Activated CD4-positive, alpha-beta T cell treated with anti-CD3 and anti-CD28 coated beads for 48 hours (primary cell): ENCODE data around the gene VPS9D1.

Experiments used
- DNase-seq: peaks from one replicate; pipeline ENCODE4 v3.0.0-alpha.2; 2020

VPS9D1 gene

DNA sequence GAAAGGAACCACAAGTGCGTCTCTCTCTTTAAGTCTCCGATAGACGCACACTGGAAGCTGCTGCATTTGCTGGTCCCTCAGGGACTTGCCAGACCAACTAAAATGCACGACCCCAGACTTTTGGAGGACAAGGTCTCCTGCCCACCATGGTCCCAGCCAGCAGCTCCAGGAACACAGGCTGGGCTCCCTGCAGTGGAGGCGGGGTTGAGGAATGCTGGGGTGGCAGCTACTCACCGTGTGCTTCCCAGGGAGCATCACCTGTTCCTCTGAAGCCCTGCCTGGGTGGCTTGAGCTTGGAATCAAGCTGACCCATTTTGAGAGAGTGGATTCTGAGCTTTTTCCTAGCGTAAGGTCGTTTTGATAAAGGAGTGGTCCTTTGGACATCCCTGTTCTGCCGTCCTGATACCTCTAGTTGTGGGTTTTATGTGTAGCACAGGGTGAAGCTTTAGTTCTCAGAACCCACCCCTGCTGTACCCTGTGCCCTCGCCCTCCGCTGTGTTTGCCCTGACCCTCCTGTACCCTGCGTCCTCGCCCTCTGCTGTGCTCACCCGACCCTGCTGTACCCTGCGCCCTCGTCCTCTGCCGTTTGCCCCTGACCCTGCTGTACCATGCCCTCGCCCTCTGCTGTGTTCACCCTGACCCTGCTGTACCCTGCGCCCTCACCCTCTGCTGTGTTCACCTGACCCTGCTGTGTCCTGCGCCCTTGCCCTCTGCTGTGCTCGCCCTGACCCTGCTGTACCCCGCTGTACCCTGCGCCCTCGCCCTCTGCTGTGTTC is 11.6 kb upstream of the VPS9D1 start:
- DNase-seq = no peak

GRCh38 chr16:89730610-89731234 is 10.0 kb upstream of the VPS9D1 start:
- DNase-seq = no peak

GRCh38 chr16:89729863-89730593 is 9.3 kb upstream of the VPS9D1 start:
- no peak for DNase-seq

DNA sequence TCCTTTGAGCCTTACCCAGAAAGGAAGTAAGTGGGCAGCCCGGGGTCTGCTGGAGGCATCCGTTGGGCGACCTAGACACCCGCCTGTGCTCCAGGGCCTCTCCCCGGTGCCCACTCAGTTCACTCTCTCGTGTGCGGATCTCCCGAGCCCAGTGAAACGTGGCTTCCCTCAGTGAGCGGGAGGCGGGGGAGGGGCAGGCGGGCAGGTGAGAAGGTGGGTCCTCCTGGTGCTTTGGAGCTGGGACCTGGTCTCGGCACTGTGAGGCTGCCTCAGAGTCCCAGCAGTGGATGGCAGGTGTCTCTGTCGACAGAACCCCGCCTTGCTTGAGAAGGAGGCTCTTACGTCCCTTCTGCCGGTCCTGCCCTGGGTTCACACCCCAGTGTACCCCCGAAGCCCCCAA is 8.6 kb upstream of the VPS9D1 start:
- DNase-seq = no peak

GRCh38 chr16:89727406-89728120 is 6.9 kb upstream of the VPS9D1 start:
- no peak for DNase-seq

DNA sequence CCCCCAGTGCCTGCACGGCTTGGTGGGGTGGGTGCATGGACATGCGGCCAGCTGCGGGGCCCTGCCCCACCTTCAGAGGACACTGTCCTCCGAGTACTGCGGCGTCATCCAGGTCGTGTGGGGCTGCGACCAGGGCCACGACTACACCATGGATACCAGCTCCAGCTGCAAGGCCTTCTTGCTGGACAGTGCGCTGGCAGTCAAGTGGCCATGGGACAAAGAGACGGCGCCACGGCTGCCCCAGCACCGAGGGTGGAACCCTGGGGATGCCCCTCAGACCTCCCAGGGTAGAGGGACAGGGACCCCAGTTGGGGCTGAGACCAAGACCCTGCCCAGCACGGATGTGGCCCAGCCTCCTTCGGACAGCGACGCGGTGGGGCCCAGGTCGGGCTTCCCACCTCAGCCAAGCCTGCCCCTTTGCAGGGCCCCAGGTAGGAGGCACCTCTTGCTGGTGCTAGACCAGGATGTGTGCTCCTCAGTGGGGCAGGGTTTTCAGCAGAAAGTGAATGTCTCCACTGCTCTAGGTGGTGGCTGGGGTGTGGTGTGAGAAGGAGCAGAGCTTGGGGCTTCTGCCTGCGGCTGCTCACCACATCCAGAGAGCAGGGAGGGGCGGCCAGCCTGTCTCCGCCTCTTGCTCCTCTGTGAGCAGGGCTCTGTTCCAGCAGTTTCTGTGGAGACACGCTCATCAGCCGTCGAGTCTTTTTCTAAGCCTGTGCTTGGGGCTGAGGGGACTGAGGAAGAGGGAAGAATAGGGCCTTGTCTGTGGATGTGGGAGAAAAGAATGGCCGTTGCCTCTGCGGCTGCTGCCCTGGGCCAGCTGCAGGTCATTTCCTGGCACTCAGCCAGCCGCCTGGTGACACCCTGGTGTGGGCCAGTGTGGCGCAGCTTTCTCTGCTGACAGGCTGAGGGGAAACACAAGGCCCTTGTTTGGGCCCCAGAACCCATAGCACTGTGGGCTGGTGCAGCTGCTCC is 2.9 kb upstream of the VPS9D1 start:
- peak; percentile 82 for DNase-seq

GRCh38 chr16:89722392-89723278 is 1.9 kb upstream of the VPS9D1 start:
- DNase-seq = peak; percentile 80

DNA sequence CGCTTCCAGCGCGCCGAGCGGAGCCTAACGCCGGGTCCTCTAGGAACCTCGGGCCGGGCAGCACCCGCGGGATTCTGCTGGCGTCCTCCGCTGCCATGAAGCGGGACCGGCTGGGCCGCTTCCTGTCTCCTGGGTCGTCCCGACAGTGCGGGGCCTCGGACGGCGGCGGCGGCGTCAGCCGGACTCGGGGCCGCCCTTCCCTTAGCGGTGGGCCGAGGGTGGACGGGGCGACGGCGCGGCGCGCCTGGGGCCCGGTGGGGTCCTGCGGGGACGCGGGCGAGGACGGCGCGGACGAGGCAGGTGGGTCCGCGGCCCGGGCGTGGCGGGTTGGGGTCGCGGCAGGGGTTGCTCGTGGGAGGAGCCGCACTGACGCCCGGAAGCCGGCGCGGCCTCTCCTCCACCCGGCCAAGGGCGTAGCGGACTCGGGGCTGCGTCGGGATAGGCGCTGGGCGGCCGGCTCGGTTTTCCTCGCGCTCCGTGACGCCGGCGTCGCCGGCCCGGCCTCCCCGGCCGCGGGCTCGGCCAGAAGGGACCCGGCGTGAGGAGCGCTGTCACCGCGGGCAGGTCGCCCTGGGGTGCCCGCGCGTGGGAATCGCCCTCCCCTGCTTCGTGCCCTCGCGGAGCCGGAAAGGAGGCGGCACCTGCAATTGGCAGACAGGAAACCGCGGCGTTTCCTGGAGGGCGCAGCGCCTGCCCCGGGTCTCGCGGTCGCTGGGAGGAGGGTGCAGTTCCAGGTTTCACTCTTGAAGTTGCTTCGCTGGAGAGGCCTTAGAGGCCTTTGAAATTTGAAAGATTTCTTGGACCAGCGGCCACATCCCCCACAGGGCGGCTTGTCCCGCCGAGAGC is 1.1 kb upstream of the VPS9D1 start:
- DNase-seq = peak; percentile 85

DNA sequence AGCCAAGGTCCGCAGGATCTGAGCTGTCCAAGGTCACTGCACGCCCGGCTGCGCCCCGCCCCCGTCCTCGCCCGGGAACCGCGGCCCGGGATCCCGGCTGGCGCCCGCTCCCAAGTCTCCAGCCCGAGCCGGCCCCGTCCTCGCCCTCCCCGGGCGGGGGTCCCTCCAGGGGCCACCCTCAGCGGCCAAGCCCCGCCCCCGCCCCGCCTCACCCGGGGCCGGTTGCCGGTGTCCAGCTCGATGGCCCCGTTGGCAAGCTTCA is 216 bp downstream of the VPS9D1 start:
- DNase-seq = no peak

GRCh38 chr16:89717688-89718505 is 2.8 kb downstream of the VPS9D1 start:
- DNase-seq = no peak

GRCh38 chr16:89716916-89717687 is 3.6 kb downstream of the VPS9D1 start:
- no peak for DNase-seq

- DNase-seq = no peak
These were observed 4.2 kb downstream of the VPS9D1 start for GRCh38 chr16:89716493-89716892.

DNA sequence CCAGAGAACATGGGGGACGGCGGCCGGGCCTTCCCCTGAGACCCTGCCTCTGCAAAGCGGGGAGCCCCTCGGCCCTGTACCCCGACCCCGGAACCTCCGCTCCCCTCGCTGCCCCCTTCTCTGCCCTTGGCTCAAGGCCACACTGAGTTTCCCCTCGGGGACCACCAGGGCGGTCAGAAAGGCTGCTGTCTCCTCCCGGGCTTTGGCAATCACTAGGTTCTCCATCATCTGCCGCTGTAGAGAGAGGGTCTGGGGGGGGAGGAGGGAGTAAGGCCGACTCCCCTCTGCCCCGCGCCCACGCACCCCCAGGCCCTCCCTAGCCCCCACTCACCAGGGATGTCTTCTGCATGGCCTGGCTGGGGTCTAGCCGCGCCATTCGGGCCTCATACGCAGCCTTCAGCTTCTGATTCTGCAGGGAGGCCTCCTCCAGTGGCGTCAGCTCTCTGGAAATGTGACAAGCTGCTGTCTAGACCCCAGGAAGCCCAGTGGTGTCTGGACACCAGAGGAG is 8.4 kb downstream of the VPS9D1 start:
- peak; percentile 18 for DNase-seq

- DNase-seq = peak; percentile 82
These were observed 9.0 kb downstream of the VPS9D1 start for GRCh38 chr16:89711601-89712273.

- DNase-seq = no peak
These were observed 9.8 kb downstream of the VPS9D1 start for GRCh38 chr16:89710709-89711564.

DNA sequence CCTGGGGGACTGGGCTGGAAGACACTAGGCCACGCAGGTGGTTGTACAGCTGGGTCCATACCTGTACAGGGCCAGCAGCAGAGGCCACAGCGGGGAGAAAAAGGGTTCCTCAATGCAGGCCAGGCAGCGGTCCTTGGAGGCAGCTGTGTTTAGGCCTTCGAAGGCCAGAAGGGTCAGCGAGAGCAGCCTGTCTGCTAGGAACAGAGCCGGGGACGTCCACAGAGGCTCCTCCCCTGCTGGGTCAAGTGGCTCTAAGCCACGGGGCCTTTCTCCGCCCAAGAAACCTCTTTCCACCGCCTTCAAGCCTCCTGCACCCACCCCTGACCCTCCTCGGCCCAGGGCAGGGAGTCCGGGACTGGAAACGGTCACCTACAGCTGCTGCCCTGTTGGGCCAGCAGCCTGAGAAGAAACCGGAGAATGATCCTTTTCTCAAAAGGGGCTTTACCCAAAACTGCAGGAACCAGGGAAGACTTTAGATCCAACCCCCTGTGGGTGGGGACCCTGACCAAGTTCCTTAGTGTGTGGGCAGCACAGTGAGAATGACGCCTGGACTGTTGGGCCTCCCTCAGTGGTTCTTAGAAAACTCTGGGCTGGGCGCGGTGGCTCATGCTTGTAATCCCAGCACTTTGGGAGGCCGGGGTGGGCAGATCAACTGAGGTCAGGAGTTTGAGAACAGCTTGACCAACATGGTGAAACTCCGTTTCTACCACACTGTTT is 10.8 kb downstream of the VPS9D1 start:
- DNase-seq = no peak
